ENCODE measurements around the gene ENO1.
A peak's percentile ranks its signal among the peaks of the same experiment; 100 is the strongest.
"Not testable (repeated sequence)": the region's sequence is repeated elsewhere in the genome, so short reads cannot be mapped to it uniquely, and the experiment has no call there.

ENO1 gene

DNA sequence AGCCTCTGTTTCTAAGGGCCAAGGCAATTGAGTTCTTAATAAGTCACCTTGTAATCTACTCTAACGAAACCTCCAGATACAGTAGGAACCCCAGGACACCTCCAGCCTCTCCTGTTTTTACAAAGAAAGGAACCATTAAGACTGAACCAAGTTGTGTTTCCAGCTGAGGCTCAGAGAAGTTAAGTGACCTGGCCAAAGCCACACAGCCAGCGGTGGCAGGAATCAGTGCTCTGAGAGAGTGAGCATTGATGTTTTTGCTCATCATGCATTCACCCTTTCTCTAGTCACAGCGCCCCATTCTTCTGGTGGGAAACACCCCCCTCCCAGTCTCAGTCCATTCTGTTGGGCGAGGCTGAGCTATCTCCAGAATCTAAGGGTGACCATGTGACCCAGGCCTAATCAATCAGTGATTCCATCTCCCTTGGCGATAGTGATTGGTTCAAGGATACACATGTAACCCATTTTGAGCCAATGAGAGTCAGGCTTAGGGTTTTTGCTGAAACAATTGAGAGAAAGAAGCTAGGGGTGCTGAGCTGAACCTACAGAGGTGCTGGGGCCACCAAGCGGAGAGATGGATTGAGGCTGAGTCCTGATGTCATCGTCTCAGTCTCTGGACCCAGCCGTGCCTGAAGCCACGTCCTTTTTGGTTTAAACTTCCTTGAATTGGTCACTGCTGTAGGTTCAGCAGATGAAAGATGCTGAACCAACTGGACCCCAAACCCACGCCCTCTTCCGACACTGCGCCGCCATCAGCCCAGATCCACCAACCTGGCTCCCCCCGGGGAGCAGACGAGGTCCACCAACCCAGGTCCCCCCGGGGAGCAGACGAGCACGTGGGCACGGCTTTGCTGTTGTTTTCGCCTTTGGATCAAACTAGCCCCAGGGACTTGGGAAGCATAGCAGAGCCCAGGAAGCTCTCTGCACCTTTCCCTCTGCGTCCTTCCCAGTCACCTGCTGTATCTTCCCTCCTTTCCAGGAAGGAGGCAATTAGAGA lies 33.1 kb downstream of the ENO1 start:
- DNase-seq (ENCODE audit: low read depth in 3 of 3) = no peak

DNA sequence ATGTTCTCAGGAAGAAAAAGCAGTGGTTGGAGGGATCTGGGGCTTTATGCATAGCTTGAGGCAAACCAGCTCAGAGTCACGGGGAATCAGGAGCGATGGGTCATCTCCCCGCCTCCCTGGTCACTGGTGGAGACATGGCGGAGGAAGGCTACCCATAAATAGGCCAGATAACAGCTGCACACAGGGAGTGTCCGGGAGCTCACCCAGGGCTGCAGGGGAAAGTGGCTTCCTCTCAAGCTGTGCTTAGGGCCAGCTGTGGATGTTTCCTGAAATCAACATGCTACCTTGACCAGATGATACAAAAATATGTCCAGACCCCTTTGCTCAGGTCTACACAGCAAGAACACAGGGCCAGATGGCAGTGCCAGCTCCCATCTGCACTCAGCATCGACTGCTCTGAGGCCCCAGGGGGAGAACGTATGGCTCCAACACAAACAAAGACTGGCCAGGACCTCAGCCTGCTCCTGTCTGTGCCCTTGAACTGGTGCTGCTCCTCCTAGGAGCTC lies 33.9 kb downstream of the ENO1 start:
- no peak for DNase-seq (ENCODE audit: low read depth in 3 of 3)

DNA sequence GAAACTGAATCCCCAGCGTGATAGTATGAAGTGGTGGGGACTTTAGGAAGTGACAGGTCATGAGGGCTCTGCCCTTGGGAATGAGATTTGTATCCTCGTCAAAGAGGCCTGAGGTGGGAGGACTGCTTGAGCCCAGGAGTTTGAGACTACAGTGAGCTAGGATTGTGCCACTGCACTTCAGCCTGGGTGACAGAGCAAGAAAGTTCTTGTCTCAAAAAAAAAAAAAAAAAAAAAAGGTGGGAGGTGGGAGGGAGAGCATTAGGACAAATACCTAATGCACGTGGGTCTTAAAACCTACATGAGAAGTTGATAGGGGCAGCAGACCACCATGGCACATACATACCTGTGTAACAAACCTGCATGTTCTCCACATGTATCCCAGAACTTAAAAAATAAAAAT lies 37.1 kb downstream of the ENO1 start:
- DNase-seq (ENCODE audit: low read depth in 3 of 3) = no peak

DNA sequence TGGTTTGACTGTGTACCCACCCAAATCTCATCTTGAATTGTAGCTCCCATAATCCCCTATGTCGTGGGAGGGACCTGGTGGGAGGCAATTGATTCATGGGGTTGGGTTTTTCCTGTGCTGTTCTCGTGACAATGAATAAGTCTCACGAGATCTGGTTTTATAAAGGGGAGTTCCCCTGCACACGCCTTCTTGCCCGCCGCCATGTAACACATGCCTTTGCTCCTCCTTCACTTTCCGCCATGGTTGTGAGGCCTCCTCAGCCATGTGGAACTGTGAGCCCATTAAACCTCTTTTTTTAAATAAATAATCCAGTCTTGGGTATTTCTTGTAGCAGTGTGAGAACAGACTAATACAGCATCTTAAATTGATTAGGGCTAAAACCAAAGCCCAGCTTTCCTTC lies 38.5 kb downstream of the ENO1 start:
- DNase-seq (ENCODE audit: low read depth in 3 of 3) = no peak

DNA sequence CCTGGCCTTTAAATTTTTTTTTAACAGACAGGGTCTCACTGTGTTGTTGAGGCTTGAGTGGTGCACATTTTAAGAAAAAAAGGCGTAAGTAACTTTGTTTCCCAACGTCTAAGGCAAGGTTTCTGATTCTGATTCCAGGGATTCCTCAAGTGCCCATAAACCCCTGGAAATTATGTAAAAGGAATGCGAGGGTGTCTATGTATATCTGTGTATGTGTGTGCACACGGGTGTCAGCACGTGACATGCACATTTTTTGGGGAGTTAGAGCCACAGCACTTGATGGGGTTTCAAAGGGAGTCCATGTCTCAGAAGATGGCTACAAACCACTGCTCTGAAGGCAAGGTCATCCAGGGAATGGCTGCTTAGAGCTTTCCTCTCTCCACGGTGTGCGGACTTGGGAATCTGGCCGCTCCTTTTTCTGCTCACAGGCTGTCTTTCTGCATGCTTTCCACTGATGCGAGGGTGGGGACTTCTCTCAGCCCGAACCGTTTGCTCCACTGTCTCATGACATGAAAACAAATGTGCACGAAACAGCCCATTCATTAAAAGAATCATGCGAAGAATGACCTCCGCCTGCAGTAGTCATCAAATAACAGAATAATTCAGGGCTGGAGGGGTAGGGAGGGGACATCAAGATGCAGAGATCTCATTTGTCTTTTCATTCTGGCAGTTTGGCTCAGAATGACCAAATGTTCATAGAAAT lies 42.4 kb downstream of the ENO1 start:
- DNase-seq (ENCODE audit: low read depth in 3 of 3) = no peak

DNA sequence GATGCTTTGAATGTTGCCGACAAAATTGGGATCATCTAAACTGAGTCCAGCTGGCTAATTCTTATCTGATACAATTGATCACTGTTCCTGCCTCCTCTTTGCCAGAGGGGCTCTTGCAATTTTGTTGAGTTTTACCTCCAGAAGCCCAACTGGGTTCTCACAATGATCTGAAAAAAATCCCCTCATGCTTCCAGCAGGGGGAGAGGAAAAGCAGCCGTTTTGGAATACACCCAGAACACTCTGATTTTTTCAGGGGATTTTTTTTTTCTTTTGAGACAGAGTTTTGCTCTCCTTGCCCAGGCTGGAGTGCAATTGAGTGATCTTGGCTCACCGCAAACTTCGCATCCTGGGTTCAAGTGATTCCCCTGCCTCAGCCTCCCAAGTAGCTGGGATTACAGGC lies 47.1 kb downstream of the ENO1 start:
- no peak for DNase-seq (ENCODE audit: low read depth in 3 of 3)

DNA sequence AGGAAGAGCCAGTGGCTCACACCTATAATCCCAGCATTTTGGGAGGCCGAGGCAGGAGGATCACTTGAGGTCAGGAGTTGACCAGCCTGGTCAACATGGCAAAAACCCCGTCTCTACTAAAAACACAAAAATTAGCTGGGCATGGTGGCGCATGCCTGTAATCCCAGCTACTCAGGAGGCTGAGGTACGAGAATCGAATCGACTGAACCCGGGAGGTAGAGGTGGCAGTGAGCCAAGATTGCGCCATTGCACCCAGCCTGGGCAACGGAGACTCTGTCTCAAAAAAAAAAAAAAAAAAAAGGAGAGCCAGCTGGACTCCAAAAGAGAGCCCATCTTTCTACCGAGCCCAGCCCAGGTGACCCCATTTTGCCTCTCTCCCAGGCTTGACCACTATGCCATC lies 47.8 kb downstream of the ENO1 start:
- DNase-seq (ENCODE audit: low read depth in 3 of 3) = not testable (repeated sequence)

DNA sequence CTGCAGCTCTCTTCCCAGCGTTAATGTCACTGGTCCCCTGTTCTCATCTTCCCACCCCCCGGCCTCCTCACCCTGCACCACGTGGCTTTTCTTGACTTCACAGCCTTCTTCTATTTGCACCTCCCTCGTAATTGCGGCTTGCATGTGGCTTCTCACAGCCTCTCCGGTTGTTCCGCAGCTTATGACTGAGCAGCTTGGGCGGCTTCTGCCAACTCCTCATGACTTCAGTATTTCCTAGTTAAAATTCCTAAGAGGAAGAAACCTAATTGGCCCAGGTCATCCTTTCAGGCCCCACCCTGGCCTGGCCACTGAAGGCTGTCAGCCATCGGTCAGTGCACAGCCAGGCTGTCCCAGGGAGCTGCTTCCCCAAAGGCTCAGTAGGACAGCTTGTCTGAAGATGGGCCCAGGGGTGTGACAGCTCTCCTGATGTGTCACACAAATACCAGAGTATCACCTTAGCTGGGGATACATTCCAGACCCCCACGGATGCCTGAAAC lies 52.5 kb downstream of the ENO1 start:
- no peak for DNase-seq (ENCODE audit: low read depth in 3 of 3)

DNA sequence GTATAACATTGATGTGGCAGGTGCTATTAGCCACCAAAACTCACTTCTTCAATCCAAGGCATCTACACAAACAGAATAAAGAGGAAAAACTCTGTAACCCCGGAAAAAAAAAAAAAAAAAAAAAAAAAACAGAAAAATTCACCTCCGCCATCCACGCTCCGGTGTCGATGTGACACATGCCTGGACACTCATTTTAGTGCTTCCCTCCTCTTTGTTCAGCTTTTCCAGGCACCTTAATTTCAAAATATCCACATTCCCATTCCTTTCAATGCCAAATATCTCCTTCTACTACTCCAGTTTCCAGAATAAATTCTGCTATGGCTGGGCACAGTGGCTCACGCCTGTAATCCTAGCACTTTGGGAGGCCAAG lies 55.2 kb downstream of the ENO1 start:
- DNase-seq (ENCODE audit: low read depth in 3 of 3) = no peak

DNA sequence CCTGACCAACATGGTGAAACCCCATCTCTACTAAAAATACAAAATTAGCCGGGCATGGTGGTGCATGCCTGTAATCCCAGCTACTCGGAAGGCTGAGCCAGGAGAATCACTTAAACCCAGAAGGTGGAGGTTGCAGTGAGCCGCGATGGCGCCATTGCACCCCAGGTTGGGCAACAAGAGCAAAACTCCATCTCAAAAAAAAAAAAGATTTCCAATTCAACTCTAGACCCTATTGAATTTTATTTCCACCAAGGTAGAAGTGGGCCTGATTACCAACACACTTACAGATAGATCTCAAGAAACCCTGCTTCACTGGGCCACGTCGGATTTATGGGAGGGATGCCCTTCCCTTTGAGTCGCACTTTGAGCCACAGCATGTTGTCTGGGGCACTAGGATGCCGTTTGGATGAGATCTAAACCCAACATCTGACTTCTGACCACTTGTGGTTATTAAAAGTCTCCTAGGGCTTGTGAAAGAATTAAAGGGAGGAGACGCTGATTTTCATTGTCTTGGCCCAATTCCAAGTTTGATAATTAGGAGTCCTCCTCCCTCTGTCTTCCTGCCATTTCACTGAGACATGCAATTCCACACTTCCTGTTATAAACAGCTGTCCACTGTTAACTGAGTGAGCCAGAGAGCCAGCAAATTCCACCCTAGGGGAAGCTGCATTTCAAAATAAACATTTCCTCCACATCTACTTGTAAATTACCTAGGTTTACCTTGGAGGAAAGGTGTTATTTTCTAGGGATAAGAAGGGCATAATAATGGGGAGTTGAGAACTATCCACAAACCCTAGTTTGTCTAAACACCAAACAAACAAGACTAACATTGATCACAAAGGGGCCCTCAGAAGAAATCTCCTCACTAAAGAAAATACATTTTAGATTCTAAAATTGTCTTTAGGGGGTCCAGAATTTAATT lies 55.9 kb downstream of the ENO1 start:
- DNase-seq (ENCODE audit: low read depth in 3 of 3) = no peak

DNA sequence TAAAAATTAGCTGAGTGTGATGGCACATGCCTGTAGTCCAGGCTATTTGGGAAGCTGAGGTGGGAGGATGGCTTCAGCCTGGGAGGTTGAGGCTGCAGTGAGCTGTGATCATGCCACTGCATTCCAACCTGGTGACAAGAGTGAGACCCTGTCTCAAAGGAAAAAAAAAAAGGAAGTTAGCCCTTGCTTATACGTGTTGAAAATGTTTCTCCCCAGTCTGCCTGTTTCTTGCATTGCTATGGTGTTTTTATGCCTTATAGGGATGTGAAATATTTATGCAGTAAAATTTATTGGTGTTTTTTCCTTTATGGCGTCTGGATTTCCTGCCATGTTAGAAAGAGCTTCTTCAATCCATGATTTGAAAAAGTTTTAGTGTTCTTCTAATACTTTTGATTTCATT lies 57.4 kb downstream of the ENO1 start:
- DNase-seq (ENCODE audit: low read depth in 3 of 3) = no peak

DNA sequence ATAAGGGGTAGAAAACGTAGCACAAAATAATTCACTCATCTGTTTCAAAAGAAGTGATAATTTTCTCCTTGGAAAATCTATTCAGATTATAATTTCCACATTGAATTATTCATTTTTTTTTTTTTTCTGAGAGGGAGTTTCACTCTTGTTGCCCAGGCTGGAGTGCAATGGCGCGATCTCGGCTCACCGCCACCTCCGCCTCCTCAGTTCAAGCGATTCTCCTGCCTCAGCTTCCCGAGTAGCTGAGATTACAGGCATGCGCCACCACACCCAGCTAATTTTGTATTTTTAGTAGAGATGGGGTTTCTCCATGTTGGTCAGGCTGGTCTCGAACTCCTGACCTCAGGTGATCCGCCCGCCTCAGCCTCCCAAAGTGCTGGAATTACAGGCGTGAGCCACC lies 59.7 kb downstream of the ENO1 start:
- not testable (repeated sequence) for DNase-seq (ENCODE audit: low read depth in 3 of 3)

DNA sequence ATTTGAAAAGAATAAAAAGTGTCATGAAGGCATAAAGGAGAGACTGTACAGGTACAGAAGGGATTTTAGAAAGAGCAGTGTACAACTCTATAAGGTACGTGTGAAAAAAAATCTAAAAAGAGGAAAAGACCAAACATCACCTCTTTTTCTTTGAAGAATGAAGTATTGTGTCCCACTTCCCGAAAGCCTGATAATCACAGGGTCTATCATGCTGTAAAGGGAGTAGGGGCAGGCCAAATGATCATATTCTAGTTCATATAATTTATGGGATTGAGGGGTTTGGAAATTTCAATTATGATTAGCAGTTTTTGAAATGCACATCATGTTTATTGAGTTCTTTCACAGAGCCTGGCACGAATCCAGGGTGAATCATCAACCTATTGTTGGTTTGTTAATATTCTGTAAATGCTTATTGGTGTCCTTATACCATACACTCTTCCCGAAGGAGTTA lies 60.1 kb downstream of the ENO1 start:
- peak in 1 of 3 experiments; percentile 9 for DNase-seq (ENCODE audit: low read depth in 3 of 3)

DNA sequence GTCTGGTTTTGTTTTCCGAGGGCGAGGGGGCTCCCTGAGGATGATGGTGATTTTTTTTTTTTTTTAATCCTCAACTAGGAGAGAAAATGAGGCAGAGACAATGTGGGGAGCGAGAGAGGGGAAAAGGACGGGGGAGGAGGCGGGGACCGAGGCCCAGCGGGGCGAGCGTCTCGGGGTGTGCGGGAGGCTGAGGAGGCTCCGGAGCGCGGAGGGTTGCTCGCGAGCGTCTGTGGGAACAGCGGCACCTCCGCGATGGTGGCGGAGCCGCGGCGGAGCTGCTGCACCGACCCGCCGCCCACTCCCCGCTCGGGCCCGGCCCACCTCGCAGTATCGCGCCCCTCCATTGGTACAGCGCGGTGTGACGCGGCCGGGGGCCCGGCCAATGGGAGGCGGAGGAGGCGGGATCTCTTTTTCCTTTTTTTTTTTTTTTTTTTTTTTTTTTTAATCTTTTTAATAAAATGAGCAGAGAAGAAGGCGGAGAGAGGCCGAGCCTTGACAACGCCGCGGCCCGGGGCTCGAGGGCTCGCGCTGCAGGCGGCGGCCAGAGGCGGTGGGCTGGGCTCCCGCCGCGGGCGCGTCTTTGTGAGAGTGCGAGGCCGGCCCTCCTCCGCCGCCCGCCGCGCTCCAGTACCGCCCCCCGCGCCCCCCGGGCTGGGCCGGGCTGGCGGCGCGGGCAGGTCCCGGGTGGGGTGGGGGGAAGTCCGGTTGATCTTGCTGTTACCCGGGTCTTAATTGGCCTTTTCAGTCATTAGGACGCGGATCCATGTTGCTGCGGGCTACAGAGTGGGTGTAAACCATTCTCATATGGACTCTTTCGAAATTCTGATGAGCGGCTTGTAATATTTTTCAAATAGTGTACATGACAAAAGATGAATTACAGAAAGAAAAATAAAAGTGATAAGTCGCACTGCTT lies 60.8 kb downstream of the ENO1 start, which contains the start of gene RERE:
Gene RERE, minus strand, starts transcription at position 229 of the 913 bp plus-strand sequence.
- DNase-seq (ENCODE audit: low read depth in 3 of 3) = peak; percentile 93 to 95 (median 93)

DNA sequence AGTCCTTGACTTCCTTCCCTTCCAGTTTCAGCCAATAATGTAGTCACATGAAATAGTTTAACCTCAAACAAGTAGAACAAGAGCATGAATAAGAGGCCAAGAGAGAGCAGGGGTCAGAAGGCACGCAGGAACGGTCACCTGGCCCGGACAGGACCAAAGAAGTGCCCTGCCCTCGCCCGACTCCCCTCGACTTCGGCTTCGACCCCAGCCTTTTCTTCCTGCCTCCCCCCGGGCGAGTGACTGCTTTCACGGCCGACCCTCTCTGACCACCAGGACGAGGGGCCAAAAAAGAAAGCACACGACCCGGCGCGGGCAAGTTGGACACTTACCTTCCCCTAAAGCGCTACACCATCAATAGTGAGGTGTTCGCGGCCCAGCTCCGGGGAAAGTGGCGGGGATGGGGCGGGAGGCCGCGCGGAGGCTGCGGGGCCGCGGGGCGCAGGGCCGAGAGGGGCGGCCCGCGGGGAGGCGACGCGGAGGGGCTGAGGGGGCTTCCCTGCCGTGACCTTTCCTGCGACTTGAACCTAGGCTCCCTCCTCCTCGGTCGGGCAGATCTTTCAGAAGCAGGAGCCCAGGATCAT lies 61.6 kb downstream of the ENO1 start:
- DNase-seq (ENCODE audit: low read depth in 3 of 3) = peak in 1 of 3 experiments; percentile 7

DNA sequence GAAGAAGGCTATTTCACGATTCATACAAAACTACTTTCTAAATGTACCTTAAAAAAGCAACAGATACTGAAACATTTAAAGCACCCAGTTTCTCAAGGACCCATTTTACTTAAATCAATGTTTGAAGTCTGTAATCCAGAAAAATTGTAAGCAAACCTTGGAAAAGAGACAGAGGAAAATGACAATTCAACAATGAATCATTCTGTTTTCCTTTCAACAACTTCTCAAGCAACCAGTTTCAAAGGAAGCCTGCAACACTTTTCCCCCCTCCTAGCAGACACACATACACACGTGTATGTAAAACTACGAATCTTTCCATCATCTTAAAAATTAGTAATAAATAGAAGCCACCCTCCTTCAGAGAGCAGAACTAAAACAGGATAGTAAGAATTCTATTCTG lies 62.2 kb downstream of the ENO1 start:
- no peak for DNase-seq (ENCODE audit: low read depth in 3 of 3)

DNA sequence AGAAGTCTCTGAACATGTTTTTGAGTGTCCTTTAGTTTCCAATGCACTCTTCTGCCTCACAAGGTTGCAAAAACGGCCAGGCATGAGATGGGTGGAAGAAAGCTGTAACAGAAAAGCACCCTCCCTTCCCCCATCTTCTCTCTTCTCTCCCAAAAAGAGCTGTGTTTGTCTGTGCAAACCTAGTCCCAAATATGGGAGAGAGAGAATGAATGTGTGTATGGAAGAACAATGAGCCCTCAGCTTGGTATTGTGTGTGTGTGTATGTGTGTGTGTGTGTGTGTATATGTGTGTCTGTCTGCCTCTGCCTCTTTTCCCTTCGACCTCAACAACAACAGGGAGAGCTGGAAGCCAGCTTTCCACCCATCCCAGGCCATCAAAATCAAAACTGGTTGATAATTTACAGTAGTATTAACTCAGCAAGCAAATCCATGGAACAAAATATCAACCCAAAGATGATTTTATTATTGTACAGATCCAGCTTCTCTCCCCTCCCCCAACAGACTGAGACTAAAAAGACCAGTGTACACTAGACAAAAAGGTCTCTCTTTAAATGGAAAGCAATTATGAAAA lies 62.8 kb downstream of the ENO1 start:
- DNase-seq (ENCODE audit: low read depth in 3 of 3) = no peak

DNA sequence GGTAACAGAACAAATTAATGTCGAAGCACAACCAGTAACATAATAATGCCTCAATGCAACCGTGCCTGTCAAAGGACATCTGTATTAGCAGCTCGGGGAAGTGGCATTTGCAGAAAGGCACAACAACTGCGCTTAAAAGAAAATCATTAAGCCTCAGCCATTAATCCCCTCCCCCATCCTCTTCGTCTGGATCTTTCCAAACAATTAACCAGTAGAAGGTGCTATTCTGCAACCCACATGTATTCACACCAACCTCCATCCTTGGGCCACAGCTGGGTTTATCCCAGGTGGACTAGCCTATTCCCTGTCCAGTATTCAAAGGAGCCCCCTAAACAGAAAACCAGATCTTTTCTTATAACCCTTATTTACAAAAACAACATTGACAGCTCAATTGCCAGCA lies 63.6 kb downstream of the ENO1 start:
- DNase-seq (ENCODE audit: low read depth in 3 of 3) = no peak

DNA sequence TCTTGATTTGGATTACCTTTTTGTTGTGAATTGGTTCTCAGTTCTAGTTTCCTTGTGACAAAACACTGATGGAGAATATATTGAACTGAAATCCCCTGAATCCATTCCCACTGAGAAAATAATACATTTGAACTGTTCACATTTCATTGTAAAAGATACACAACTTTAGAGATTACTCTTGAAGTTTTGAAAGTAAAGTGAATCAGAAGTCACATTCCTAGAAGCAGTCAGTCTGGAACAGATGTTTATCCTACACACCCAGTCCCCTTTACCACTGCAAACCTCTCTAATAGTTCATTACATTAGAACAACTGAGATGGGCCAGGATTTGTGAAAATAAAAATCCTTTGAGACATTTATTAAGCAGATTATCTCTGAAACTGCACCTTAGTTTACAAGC lies 64.5 kb downstream of the ENO1 start:
- DNase-seq (ENCODE audit: low read depth in 3 of 3) = no peak

All from stimulated activated CD4-positive, alpha-beta T cell treated with anti-CD3 and anti-CD28 coated beads, TNF-alpha, amount 100 ng/mL, for 24 hours (primary cell).